Activated gamma-delta T cell treated with Interleukin-2 at 50 U/mL for 16 hours (primary cell): ENCODE data around the gene CACNA1D.
A peak's percentile ranks its signal among the peaks of the same experiment; 100 is the strongest.

Experiments
- DNase-seq: peaks from one replicate; pipeline ENCODE4 v3.0.0-alpha.2; 2020

The CACNA1D gene

GRCh38 chr3:53696401-53697172 is 202.2 kb downstream of the CACNA1D start:
- DNase-seq = no peak

DNA sequence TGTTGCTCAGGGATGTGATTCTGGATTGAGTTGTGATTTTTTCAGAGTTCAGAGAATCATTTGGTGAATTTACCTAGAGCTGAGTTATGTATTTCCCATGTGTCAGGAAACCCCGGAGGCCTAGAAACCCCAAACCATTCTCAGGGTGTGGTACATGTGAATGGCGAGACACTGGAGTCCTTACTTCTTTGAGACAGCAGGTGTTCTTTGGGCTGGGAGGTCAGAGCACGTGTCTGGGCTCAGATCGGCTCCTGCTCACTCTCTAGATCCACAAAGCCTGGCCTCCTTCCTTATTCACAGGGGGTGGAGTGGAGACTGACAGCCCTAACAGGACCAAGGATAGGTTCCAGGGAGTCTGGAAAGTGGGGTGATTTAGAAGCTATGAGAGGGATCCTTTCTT is 206.0 kb downstream of the CACNA1D start:
- DNase-seq = no peak

DNA sequence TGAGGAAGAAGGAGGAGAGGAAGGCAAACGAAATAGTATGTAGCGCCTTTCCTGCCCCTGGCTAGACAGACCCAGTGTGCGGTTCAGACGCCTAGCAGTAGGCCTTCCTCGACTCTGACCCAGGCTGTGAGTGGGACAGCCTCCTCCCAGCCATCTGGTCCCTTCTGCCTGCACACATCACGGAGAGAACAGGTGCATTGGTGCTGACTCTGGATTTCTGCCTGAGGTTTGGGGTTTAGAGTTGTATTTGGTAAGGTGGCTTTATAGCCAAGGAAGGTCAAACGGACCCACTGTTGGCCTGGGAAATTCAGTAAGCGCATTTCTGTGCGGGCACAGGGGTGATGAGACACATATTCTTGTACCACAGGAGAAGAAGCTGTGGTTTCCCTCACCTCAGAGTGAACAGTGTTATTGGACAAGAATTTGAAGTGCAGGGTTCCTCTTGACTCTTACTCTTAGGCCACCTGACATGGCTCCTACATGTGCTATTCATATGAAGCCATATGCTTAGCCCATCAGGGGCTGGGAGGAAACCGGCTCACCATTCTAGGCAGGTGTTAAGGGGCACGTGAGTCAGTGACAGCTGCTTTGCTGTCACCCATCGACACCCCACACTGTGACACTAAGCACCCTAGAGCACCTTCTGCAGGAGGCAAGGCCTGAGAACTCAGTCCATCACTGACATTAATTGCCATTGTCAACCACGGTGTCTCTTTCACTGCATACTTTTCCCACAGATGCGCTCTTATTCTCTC is 208.5 kb downstream of the CACNA1D start:
- no peak for DNase-seq

GRCh38 chr3:53703630-53704362 is 209.4 kb downstream of the CACNA1D start:
- no peak for DNase-seq

DNA sequence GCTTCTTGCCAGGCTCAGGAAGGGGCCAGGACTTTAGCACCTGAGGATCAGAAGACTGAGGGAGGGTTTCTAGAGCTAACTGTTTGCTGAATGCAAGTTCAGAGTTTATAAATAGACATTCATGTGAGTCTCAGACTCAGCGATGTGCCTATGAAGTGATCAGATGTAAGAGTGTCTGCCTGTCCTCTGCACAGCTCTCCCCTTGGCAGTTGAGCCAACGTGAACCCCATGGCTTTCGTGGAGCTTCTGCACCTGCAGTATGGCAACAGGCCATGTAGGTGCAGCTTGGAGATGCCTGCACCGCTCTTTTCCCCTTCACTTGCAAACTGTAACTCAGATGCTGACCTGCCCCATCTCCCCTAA is 209.9 kb downstream of the CACNA1D start:
- no peak for DNase-seq

DNA sequence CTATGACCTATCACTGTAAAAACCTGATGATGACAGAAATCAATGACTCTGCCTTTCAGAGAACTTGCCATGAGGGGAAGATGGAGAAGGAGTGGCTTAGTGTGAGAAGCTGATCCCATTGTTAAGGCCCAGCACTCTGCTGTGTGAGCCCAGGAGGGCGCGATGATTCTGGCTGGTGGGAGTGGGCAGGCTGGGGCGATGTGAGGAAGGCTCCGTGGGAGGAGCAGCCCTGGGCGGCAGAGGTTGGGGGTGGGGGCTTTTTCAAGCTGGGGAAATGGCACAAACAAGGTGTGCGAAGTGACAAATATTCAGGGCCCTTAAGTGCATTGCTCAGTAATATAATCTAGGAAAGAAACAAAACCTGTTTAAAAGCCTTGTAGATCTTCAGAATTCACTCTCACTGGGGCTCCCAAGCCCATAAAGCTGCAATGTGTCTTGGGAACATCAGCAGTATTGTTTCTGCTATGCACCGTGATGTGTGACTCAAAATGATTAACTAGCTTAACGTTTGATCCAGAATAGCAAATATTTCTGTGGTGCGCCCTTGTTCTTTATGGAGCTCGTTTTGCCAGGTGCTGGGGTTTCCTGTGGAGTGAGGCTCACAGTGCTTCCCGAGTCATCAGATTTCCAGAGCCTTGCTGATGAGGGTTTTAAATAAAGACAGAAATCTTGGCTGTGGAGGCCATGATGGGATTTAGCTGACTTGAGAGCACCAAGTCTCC is 210.8 kb downstream of the CACNA1D start:
- DNase-seq = no peak

DNA sequence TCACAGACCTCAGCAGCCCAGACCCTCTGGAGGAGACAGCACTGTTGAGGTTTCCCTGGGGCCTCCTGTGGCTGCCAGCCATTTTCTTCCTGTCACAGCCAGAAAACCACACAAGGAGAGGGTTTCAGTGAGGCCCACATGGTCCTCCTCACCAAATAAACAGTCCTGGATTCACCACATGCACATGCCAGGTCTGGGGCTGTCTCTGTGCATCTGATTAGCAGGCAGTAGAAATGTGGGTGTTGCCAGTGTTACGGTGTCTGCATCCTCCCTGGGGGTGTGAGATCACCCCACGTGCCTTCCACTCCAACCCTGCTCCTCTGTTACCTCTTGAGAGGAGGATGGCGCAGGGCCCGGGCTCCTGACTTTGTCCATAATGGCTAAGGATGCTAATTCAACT is 211.4 kb downstream of the CACNA1D start:
- DNase-seq = no peak

GRCh38 chr3:53707222-53707621 is 212.8 kb downstream of the CACNA1D start:
- DNase-seq = no peak

- no peak for DNase-seq
Observed at GRCh38 chr3:53708001-53708621, 213.7 kb downstream of the CACNA1D start.

GRCh38 chr3:53709256-53709655 is 214.8 kb downstream of the CACNA1D start:
- DNase-seq = no peak

DNA sequence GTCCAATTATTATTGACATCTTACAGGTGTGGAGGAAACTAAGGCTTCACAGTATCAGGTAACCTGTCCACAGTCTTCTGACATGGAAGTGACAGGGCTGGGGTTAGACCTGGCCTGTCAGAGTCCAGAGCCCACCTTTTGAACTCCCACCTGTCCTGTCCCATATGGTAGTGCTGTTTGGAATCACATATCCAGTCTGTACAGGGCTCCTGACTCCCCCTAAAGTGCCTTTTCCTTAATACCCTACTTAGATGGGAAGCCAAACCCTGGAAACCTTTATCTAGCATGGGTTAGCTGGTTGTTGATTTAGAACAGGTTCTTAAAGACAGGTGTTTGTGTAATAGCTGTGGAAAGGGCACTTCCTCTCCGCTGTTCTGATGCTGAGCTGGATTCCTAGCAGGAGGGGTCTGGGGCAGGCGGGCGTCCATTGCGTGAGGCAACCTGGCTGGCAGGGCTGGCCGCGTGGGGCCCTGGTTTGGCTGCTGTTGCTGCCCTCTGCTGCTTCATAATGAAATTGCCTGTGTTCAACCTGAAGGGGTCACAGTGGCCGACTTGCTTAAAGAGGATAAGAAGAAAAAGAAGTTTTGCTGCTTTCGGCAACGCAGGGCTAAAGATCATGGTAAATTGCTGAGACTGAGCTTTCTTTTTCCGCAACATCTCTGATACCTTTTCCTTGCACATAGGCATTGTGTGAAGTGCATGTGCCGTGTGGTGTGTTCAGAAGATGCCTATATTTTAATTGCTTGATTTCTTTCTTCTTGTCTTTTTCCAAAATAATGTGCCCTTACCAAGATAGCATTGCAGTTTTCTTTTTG is 215.7 kb downstream of the CACNA1D start:
- DNase-seq = peak; percentile 40

- no peak for DNase-seq
Observed at GRCh38 chr3:53711387-53711786, 217.0 kb downstream of the CACNA1D start.

GRCh38 chr3:53712817-53713388 is 218.5 kb downstream of the CACNA1D start:
- DNase-seq = no peak

DNA sequence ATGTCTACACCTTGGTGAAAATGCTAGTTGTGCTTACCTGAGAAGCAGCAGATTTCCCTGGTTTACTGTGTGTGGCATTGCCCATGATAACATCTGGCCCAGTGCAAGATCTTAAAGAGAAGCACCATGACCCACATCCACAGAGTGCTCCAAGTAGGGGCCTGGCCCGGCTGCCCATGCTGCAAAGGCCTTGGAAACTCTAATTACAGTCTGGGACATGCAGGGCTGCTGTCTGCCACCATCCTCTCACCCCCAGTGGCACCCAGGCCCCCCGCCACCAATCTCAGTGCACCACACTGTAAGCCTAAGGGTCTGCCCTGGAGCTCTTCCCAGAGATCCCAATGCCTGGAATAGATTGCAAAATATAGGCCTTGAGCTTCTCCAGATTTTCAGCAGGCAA is 219.2 kb downstream of the CACNA1D start:
- DNase-seq = no peak

DNA sequence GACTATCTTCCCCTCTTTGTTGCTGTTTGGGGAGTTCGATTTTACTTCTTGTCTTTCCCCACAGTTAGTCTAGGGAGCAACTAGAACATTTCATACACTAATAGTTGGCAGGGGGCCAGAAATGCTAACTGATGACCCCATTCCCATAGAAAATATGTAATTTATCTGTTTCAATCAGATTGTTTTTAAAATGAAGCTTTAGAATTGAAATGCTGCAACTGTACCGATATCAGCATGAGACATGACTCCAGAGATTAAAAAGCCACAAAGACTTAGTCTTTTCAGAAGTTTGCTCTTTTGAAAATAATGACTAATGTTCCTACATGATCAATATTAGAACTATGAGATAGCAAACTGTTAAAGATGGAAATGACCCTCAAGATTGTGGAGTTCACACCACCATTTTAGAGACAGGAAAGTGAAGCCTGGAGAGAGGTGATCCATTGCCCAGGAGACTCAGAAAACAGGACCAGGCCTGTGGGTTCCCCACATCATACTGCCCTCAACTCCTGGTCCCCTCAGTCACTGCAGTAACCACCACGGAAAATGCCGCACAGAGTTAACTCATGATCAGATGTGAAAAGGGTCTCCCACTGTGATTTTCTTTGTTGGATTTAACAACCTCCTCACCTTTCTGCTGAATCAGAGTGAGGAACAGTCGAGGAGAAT is 221.5 kb downstream of the CACNA1D start:
- DNase-seq = no peak

DNA sequence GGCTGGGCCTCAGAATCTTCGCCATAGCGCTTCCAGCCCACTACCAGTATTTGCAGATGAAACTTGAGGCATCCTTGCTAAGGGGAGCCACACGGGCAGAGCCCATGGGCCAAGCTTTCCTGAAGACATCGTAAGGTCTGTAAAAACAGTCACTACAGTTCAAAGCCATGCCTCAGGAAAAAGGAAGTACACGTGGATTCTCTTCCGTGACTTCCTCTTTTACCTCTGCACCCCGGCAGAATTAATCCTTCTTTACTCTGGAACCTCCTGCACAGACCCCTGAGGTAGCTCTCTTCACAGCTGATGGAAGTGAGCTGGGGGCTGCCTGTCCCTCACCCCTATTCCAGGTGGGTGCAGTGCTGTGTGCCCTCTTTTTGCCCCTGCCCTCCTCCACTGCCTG is 222.6 kb downstream of the CACNA1D start:
- no peak for DNase-seq

DNA sequence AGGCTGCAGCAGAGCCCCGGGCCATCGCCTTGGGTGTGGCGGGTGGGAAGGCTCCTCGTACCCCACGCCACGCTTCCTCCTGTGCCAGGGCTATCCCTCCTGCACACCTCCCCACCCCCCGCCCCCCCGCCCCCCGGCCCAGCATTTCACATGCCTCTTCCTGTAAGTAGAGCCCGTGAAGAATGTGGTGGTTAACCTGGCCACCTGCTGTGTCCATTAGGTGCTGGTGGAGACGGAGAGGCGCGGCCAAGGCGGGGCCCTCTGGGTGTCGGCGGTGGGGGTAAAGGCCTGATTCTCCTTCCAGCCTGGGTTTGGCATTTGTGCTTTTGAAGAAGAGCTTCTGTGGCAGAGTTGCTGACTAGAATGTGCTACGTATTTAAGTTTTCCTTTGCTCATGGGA is 224.1 kb downstream of the CACNA1D start:
- DNase-seq = no peak

DNA sequence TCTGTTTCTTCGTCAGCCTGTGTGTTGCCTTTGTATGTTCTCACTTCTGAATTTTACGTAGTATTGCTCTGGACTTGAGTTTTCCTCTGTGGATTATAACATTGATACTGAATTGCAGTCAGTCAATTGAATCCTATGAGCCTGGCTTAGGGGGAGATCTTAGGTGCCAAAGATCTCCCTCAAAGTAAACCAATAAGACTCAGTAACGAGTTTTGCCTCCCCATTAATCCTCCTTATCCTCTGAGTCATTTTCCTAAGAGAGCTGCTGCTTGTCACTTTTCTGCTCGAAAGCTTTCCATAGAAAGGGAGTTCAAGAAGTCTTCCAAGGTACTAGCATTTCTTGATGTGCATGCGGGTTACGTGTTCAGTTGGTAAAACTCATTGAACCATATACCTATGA is 225.4 kb downstream of the CACNA1D start:
- no peak for DNase-seq

DNA sequence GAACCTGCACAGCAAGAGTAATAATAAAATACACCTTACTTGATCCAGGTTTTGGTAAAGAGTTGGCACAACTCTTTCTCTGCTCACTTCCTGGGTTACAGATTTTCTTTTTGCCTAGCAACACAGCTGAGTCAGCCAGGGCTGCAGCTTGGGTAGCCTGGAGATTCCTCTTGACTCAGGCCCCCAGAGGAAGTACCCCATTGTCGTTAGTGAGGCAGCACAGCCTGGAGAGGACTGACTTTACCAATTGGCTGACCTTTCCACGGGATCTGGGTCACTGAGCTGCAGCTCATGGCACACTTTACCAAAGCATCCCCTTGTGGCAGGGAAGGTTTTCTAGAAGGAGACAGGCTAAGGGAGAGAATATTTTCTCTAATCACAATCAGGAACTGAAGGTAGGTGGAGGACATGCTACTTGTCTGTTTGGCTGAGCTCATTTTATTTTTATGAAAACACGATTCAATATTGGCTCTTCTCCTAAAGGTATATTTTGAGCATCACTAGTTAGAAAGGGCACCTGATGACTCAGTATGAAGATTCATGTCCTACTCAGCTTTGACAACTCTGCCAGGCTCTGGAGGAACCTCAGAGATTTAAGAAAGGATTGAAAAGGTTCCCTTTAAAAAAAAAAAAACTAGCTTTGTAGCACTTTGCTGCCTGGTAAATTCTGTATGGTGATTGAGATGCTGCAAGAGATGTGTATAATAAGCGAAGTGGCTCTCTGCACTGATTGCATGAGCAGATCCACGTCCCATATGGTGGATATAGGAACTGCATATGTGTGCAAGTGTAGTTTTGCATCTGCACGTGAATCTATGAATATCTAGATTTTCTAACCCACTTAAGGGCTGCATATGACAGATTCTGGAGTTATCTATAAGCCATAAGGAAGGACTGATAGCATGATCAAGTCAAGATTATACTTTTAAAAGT is 227.0 kb downstream of the CACNA1D start:
- no peak for DNase-seq

DNA sequence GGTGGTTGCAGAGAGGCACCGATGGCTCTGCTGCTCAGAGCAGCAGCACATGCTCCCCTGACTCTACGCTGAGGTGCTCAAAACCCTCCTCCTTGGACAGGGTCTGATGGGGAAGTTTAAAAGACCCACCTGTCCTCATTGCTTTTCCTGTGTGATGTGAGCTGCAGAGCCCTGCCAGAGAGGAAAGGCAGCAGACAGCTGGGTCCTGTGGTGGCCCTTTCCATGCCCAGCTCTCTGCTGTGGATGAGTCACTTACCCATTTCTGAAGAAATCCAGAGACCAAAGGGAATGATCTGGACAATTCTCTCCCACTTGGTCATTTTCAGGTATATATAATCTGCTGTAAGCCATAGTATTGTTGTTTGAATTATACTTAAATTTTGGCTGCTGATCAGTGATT is 230.2 kb downstream of the CACNA1D start:
- DNase-seq = no peak
